HepG2 (cell line): ENCODE results near the gene PCIF1. TPM values are rescaled to one million over a fixed set of nuclear protein-coding genes. Genes with fewer than 3 reads are reported as not detected.

ENCODE experiments used
- AHR ChIP-seq: IDR thresholded peaks from 2 replicates; pipeline ENCODE4 v1.6.1; 2018; ENCODE audit warnings: missing genetic modification reagents, missing compliant biosample characterization
- ATF5 ChIP-seq: sonication (generic); formaldehyde crosslinking; IDR thresholded peaks from 2 replicates; pipeline ENCODE4 v1.4.0; 2020; ENCODE audit warnings: mild to moderate bottlenecking, low read depth, missing genetic modification reagents
- CBFB ChIP-seq: sonication (generic); formaldehyde crosslinking; IDR thresholded peaks from 2 replicates; pipeline ENCODE4 v1.4.0; 2020; ENCODE audit warnings: missing genetic modification reagents
- CC2D1A ChIP-seq: sonication (generic); formaldehyde crosslinking; IDR thresholded peaks from 2 replicates; pipeline ENCODE4 v1.8.1; 2023; ENCODE audit warnings: mild to moderate bottlenecking, missing genetic modification reagents
- DPF2 ChIP-seq: sonication (generic); formaldehyde crosslinking; IDR thresholded peaks from 2 replicates; pipeline ENCODE4 v1.4.0; 2020; ENCODE audit warnings: mild to moderate bottlenecking, low read depth, missing genetic modification reagents, borderline replicate concordance
- E2F1 ChIP-seq: sonication (generic); formaldehyde crosslinking; IDR thresholded peaks from 2 replicates; pipeline ENCODE4 v1.5.0; 2020; ENCODE audit warnings: missing genetic modification reagents
- FOXP1 ChIP-seq, 2 experiments: fragments of 450-650 bp in 1 of 2; IDR thresholded peaks; 2 replicates each; pipeline ENCODE4 v1.6.1; 2017 to 2018; ENCODE audit warnings: antibody characterized with exemption in 1 of 2
- HNRNPH1 ChIP-seq: fragments of 200-400 bp; formaldehyde crosslinking; optimal IDR thresholded peaks from 2 replicates; pipeline ENCODE3; 2017; ENCODE audit warnings: mild to moderate bottlenecking, low read depth, low read length
- HOXD1 ChIP-seq: sonication (generic); formaldehyde crosslinking; IDR thresholded peaks from 2 replicates; pipeline ENCODE4 v1.5.0; 2020; ENCODE audit warnings: missing genetic modification reagents
- IRX3 ChIP-seq: sonication (generic); formaldehyde crosslinking; IDR thresholded peaks from 2 replicates; pipeline ENCODE4 v1.8.1; 2023; ENCODE audit warnings: mild to moderate bottlenecking, low read depth, missing genetic modification reagents, borderline replicate concordance
- NFIC ChIP-seq: IDR thresholded peaks from 2 replicates; pipeline ENCODE4 v1.6.1; 2012; ENCODE audit warnings: mild to moderate bottlenecking, low read length, inconsistent platforms
- NKX3-1 ChIP-seq: sonication (generic); formaldehyde crosslinking; IDR thresholded peaks from 2 replicates; pipeline ENCODE4 v1.5.0; 2020; ENCODE audit warnings: missing genetic modification reagents
- NRL ChIP-seq: sonication (generic); formaldehyde crosslinking; IDR thresholded peaks from 2 replicates; pipeline ENCODE4 v1.5.0; 2020; ENCODE audit warnings: missing genetic modification reagents, mild to moderate bottlenecking, moderate library complexity, borderline replicate concordance
- PCBP1 ChIP-seq: fragments of 200-400 bp; formaldehyde crosslinking; IDR thresholded peaks from 2 replicates; pipeline ENCODE4 v1.6.1; 2017; ENCODE audit warnings: mild to moderate bottlenecking, low read depth, low read length, borderline replicate concordance
- PHB2 ChIP-seq: fragments of 450-650 bp; IDR thresholded peaks from 2 replicates; pipeline ENCODE4 v1.6.1; 2018; ENCODE audit not compliant: partially characterized antibody
- PRMT3 ChIP-seq: sonication (generic); formaldehyde crosslinking; IDR thresholded peaks from 2 replicates; pipeline ENCODE4 v1.8.1; 2022; ENCODE audit warnings: low read depth, mild to moderate bottlenecking, moderate library complexity, missing genetic modification reagents, borderline replicate concordance
- RARG ChIP-seq: sonication (generic); formaldehyde crosslinking; IDR thresholded peaks from 2 replicates; pipeline ENCODE4 v1.4.0; 2020; ENCODE audit warnings: low read depth, mild to moderate bottlenecking, missing genetic modification reagents
- RFX3 ChIP-seq: IDR thresholded peaks from 2 replicates; pipeline ENCODE4 v1.6.1; 2016; ENCODE audit warnings: missing biosample characterization, missing genetic modification reagents
- SIN3B ChIP-seq: fragments of 150-350 bp; IDR thresholded peaks from 2 replicates; pipeline ENCODE4 v1.6.1; 2014; ENCODE audit warnings: low read length
- SMC3 ChIP-seq: IDR thresholded peaks from 2 replicates; pipeline ENCODE4 v1.6.1; 2011; ENCODE audit warnings: low read length, improper control_type of control experiment
- THAP11 ChIP-seq: IDR thresholded peaks from 2 replicates; pipeline ENCODE4 v1.6.1; 2016; ENCODE audit warnings: missing biosample characterization, missing genetic modification reagents
- ZFX ChIP-seq: sonication (generic); formaldehyde crosslinking; IDR thresholded peaks from 2 replicates; pipeline ENCODE4 v1.4.0; 2020; ENCODE audit warnings: mild to moderate bottlenecking, low read depth, missing genetic modification reagents, moderate library complexity
- ZKSCAN1 ChIP-seq: fragments of 150-350 bp; IDR thresholded peaks from 2 replicates; pipeline ENCODE4 v1.6.1; 2014; ENCODE audit warnings: low read length
- ZMYM2 ChIP-seq: sonication (generic); formaldehyde crosslinking; IDR thresholded peaks from 2 replicates; pipeline ENCODE4 v1.8.0; 2022; ENCODE audit warnings: mild to moderate bottlenecking, missing genetic modification reagents
- ZNF260 ChIP-seq: sonication (generic); formaldehyde crosslinking; IDR thresholded peaks from 2 replicates; pipeline ENCODE4 v1.4.0; 2020; ENCODE audit warnings: missing genetic modification reagents, low read depth, mild to moderate bottlenecking, borderline replicate concordance
- ZNF660 ChIP-seq: sonication (generic); formaldehyde crosslinking; IDR thresholded peaks from 2 replicates; pipeline ENCODE4 v1.5.1; 2020; ENCODE audit warnings: mild to moderate bottlenecking, low read depth, missing genetic modification reagents, borderline replicate concordance
- ZNF768 ChIP-seq: sonication (generic); formaldehyde crosslinking; IDR thresholded peaks from 2 replicates; pipeline ENCODE4 v1.4.0; 2020; ENCODE audit warnings: missing genetic modification reagents
- ZNF841 ChIP-seq: sonication (generic); formaldehyde crosslinking; IDR thresholded peaks from 2 replicates; pipeline ENCODE4 v1.8.1; 2023; ENCODE audit warnings: missing genetic modification reagents, borderline replicate concordance
- polyA plus RNA-seq, 8 experiments: library from polyadenylated mRNA; depleted of rRNA in 3 of 8; stranded (reverse) in 7 of 8; unstranded in 1 of 8; fragments of >200 nt; fragmentation: Illumina TruSeq in 4 of 8; extraction: Trizol in 4 of 8; gene quantifications; 2 replicates each; pipeline versions ENCODE4 v1.2.1 to v1.2.3, GENCODE V29; 2011 to 2016; ENCODE audit warnings: low read depth in 4 of 8, missing spikeins in 1 of 8, mixed read lengths in 1 of 8; ENCODE audit not compliant: insufficient read depth in 1 of 8
- total RNA-seq, 5 experiments: library from RNA; depleted of rRNA; stranded (reverse); fragments of >200 nt; fragmentation: Illumina TruSeq; extraction: Trizol; gene quantifications; 2 replicates each; pipeline ENCODE4 v1.2.3, GENCODE V29; 2016; ENCODE audit warnings: low read depth in 1 of 5
- TF ChIP-seq, protein P1 (sequence below): sonication (generic); formaldehyde crosslinking; IDR thresholded peaks from 2 replicates; pipeline ENCODE4 v1.4.0; 2020; ENCODE audit warnings: missing genetic modification reagents, borderline replicate concordance

Gene PCIF1
- total and polyA plus RNA-seq, 2 of the 13 experiments (the other 11 are each of a cell fraction or from before 2014, with no cell fraction given) = 20.9 to 24.4 TPM

DNA sequence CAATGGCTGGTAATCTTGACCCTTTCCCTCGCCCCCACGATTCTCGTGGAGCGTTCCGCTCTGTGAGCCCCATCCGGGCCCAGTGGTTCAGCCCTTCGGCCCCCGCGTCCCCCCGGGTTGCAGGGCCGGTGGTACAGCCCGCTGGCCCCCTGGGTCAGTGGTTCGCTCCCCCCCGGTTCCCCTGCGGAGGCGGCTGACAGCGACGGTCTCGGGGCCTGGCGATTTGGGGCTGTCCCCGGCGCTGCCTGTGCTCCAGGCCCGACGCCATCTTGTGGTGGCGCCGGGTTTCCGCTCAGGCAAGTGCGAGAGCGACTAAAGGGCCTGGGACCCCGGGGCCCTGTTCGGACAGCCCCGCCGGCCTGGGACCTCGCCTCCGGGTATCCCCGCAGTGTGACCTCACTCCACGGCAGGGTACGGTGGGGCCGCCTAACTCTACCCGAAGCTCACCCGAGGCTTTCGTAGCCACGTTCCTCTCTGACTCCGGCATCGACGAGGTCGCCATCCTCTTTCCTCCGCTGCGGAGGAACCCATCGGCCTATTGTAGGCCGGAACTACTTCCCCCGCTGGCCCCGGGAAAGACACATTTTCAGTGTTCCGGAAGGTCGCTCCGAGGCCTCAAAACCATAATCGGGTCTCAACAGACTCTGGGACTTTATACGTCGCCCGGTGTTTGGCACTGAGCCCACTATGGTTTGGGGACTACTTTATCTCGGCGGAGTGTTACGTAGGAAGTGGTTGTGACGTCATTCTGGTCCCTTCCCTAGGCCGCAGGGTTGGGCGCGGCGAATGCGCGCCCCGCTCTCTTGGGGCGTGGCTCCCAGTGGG lies 37.4 kb downstream of the PCIF1 start, which contains the start of gene ZNF335 (continued):
- TF ChIP-seq AHR (CRISPR knock-in tag) = peak; percentile 81
- TF ChIP-seq IRX3 (CRISPR knock-in tag) = peak; percentile 82
- TF ChIP-seq SMC3 = 0 out of 2 replicates have a peak, but pooled peaks have one; percentile 19
- TF ChIP-seq PCBP1 = peak; percentile 100
- TF ChIP-seq ATF5 (CRISPR knock-in tag) = 0 out of 2 replicates have a peak, but pooled peaks have one; percentile 94
- peak; percentile 5; the same call in 1 of the 2 replicates for TF ChIP-seq ZKSCAN1
- TF ChIP-seq, protein P1, sequence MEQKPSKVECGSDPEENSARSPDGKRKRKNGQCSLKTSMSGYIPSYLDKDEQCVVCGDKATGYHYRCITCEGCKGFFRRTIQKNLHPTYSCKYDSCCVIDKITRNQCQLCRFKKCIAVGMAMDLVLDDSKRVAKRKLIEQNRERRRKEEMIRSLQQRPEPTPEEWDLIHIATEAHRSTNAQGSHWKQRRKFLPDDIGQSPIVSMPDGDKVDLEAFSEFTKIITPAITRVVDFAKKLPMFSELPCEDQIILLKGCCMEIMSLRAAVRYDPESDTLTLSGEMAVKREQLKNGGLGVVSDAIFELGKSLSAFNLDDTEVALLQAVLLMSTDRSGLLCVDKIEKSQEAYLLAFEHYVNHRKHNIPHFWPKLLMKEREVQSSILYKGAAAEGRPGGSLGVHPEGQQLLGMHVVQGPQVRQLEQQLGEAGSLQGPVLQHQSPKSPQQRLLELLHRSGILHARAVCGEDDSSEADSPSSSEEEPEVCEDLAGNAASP (CRISPR knock-in tag) = peak; percentile 15
- TF ChIP-seq E2F1 = peak; percentile 89
- peak; percentile 69 for TF ChIP-seq NFIC
- TF ChIP-seq PHB2 = no peak
- TF ChIP-seq CBFB = peak; percentile 80
- no peak for TF ChIP-seq CC2D1A (CRISPR knock-in tag)
- TF ChIP-seq RFX3 (CRISPR knock-in tag) = no peak
- TF ChIP-seq THAP11 (CRISPR knock-in tag) = peak; percentile 91
- TF ChIP-seq ZMYM2 = peak; percentile 96
- TF ChIP-seq ZNF768 (CRISPR knock-in tag) = peak; percentile 43; the same call in 1 of the 2 replicates
- peak; percentile 95 for TF ChIP-seq ZFX
- peak; percentile 53 for TF ChIP-seq SIN3B
- TF ChIP-seq NKX3-1 = peak; percentile 98
- TF ChIP-seq DPF2 = no peak; the same call in 1 of the 2 replicates
- TF ChIP-seq ZNF260 (CRISPR knock-in tag) = no peak
- TF ChIP-seq NRL (CRISPR knock-in tag) = peak; percentile 84; the same call in 1 of the 2 replicates
- TF ChIP-seq ZNF660 (CRISPR knock-in tag) = peak; percentile 33; the same call in 1 of the 2 replicates
- no peak for TF ChIP-seq HNRNPH1
- peak; percentile 85; the same call in 1 of the 2 replicates for TF ChIP-seq RARG (CRISPR knock-in tag)
- TF ChIP-seq ZNF841 (CRISPR knock-in tag) = no peak
- TF ChIP-seq PRMT3 (CRISPR knock-in tag) = peak; percentile 23; the same call in 1 of the 2 replicates
- TF ChIP-seq HOXD1 (CRISPR knock-in tag) = peak; percentile 91
- no peak for TF ChIP-seq FOXP1 (IDR thresholded peaks at IDR 0.05)
- peak; percentile 18; the same call in 1 of the 2 replicates for TF ChIP-seq FOXP1 (CRISPR knock-in tag; IDR thresholded peaks at IDR 0.05)
